HepG2 (cell line): ENCODE data around the gene RTEL1. TPM values are rescaled to one million over a fixed set of nuclear protein-coding genes. Genes with fewer than 3 reads are reported as not detected.

Experiments
- AGO2 ChIP-seq: fragments of 200-400 bp; formaldehyde crosslinking; optimal IDR thresholded peaks from 2 replicates; pipeline ENCODE3; 2017; ENCODE audit warnings: mild to moderate bottlenecking, low read depth, low read length, moderate library complexity
- ATRX ChIP-seq: sonication (generic); formaldehyde crosslinking; IDR thresholded peaks from 2 replicates; pipeline ENCODE4 v1.4.0; 2020; ENCODE audit warnings: missing genetic modification reagents, borderline replicate concordance
- CENPBD1 ChIP-seq: sonication (generic); formaldehyde crosslinking; IDR thresholded peaks from 2 replicates; pipeline ENCODE4 v1.8.0; 2022; ENCODE audit warnings: missing genetic modification reagents, low read depth, mild to moderate bottlenecking, borderline replicate concordance
- CHD2 ChIP-seq: IDR thresholded peaks from 2 replicates; pipeline ENCODE4 v1.6.1; 2011; ENCODE audit warnings: low read depth, low read length, improper control_type of control experiment
- EEA1 ChIP-seq: sonication (generic); formaldehyde crosslinking; IDR thresholded peaks from 2 replicates; pipeline ENCODE4 v1.5.1; 2020; ENCODE audit warnings: mild to moderate bottlenecking, missing genetic modification reagents, borderline replicate concordance
- EP300 ChIP-seq, 3 experiments: sonication (generic) in 1 of 3; formaldehyde crosslinking in 1 of 3; IDR thresholded peaks; 2 replicates each; pipeline versions ENCODE4 v1.5.1 to v1.6.1; 2011 to 2020; ENCODE audit warnings: low read depth in 2 of 3, low read length in 2 of 3, borderline replicate concordance in 1 of 3, improper control_type of control experiment in 1 of 3, mild to moderate bottlenecking in 1 of 3, missing genetic modification reagents in 1 of 3, moderate library complexity in 1 of 3
- EZH2 ChIP-seq: conservative IDR thresholded peaks from 2 replicates; pipeline ENCODE4 v1.6.1; 2012; ENCODE audit warnings: mild to moderate bottlenecking, low read depth, low read length, moderate library complexity
- FOXO1 ChIP-seq: sonication (generic); formaldehyde crosslinking; IDR thresholded peaks from 2 replicates; pipeline ENCODE4 v1.4.0; 2020; ENCODE audit warnings: missing genetic modification reagents
- GTF2F1 ChIP-seq: fragments of 150-350 bp; IDR thresholded peaks from 2 replicates; pipeline ENCODE4 v1.6.1; 2014; ENCODE audit warnings: low read length
- HES4 ChIP-seq: sonication (generic); formaldehyde crosslinking; IDR thresholded peaks from 2 replicates; pipeline ENCODE4 v1.9.0; 2021; ENCODE audit warnings: mild to moderate bottlenecking, missing genetic modification reagents, borderline replicate concordance
- HNRNPLL ChIP-seq: fragments of 200-400 bp; formaldehyde crosslinking; IDR thresholded peaks from 2 replicates; pipeline ENCODE4 v1.6.1; 2017; ENCODE audit warnings: mild to moderate bottlenecking, low read depth, low read length; ENCODE audit not compliant: poor library complexity, severe bottlenecking
- NFYB ChIP-seq: sonication (generic); formaldehyde crosslinking; IDR thresholded peaks from 2 replicates; pipeline ENCODE4 v1.4.0; 2020; ENCODE audit warnings: missing genetic modification reagents
- NKX3-1 ChIP-seq: sonication (generic); formaldehyde crosslinking; IDR thresholded peaks from 2 replicates; pipeline ENCODE4 v1.5.0; 2020; ENCODE audit warnings: missing genetic modification reagents
- PPARG ChIP-seq: conservative IDR thresholded peaks from 2 replicates; pipeline ENCODE4 v1.6.1; 2016; ENCODE audit warnings: missing biosample characterization, missing genetic modification reagents
- REPIN1 ChIP-seq: sonication (generic); formaldehyde crosslinking; IDR thresholded peaks from 2 replicates; pipeline ENCODE4 v1.8.0; 2022; ENCODE audit warnings: missing genetic modification reagents, low read depth, mild to moderate bottlenecking, borderline replicate concordance
- REST ChIP-seq, 2 experiments: IDR thresholded peaks; 2 replicates each; pipeline ENCODE4 v1.6.1; 2011 to 2012; ENCODE audit warnings: low read length in 2 of 2, borderline replicate concordance in 1 of 2, low read depth in 1 of 2, mild to moderate bottlenecking in 1 of 2, moderate library complexity in 1 of 2
- SIN3B ChIP-seq: fragments of 150-350 bp; IDR thresholded peaks from 2 replicates; pipeline ENCODE4 v1.6.1; 2014; ENCODE audit warnings: low read length
- SRSF1 ChIP-seq: fragments of 200-400 bp; formaldehyde crosslinking; optimal IDR thresholded peaks from 2 replicates; pipeline ENCODE3; 2017; ENCODE audit warnings: mild to moderate bottlenecking, low read depth, low read length, moderate library complexity
- TEAD2 ChIP-seq: sonication (generic); formaldehyde crosslinking; IDR thresholded peaks from 2 replicates; pipeline ENCODE4 v1.9.0; 2021; ENCODE audit warnings: missing genetic modification reagents
- TRIM22 ChIP-seq: fragments of 450-650 bp; IDR thresholded peaks from 2 replicates; pipeline ENCODE4 v1.6.1; 2017
- TRIM24 ChIP-seq: sonication (generic); formaldehyde crosslinking; IDR thresholded peaks from 2 replicates; pipeline ENCODE4 v1.8.0; 2022; ENCODE audit warnings: mild to moderate bottlenecking, missing genetic modification reagents
- XBP1 ChIP-seq: sonication (generic); formaldehyde crosslinking; IDR thresholded peaks from 2 replicates; pipeline ENCODE4 v1.5.0; 2020; ENCODE audit warnings: missing genetic modification reagents
- ZBTB20 ChIP-seq: sonication (generic); formaldehyde crosslinking; IDR thresholded peaks from 2 replicates; pipeline ENCODE4 v1.8.1; 2023; ENCODE audit warnings: missing genetic modification reagents, low read depth, mild to moderate bottlenecking, borderline replicate concordance
- ZBTB7A ChIP-seq: sonication (generic); formaldehyde crosslinking; IDR thresholded peaks from 2 replicates; pipeline ENCODE4 v1.8.0; 2022; ENCODE audit warnings: mild to moderate bottlenecking, missing genetic modification reagents
- ZNF329 ChIP-seq: sonication (generic); formaldehyde crosslinking; IDR thresholded peaks from 2 replicates; pipeline ENCODE4 v1.9.0; 2021; ENCODE audit warnings: low read depth, mild to moderate bottlenecking, missing genetic modification reagents
- polyA plus RNA-seq, 8 experiments: library from polyadenylated mRNA; depleted of rRNA in 3 of 8; stranded (reverse) in 7 of 8; unstranded in 1 of 8; fragments of >200 nt; fragmentation: Illumina TruSeq in 4 of 8; extraction: Trizol in 4 of 8; gene quantifications; 2 replicates each; pipeline versions ENCODE4 v1.2.1 to v1.2.3, GENCODE V29; 2011 to 2016; ENCODE audit warnings: low read depth in 4 of 8, missing spikeins in 1 of 8, mixed read lengths in 1 of 8; ENCODE audit not compliant: insufficient read depth in 1 of 8
- total RNA-seq, 5 experiments: library from RNA; depleted of rRNA; stranded (reverse); fragments of >200 nt; fragmentation: Illumina TruSeq; extraction: Trizol; gene quantifications; 2 replicates each; pipeline ENCODE4 v1.2.3, GENCODE V29; 2016; ENCODE audit warnings: low read depth in 1 of 5

RTEL1 gene
- total and polyA plus RNA-seq, 2 of the 13 experiments (the other 11 are each of a cell fraction or from before 2014, with no cell fraction given): 21.8 to 36.4 TPM

- peak in 1 of 2 experiments; percentile 82; a peak in 2 of 4 replicates for TF ChIP-seq REST (IDR thresholded peaks at IDR 0.05; ENCODE audit: borderline replicate concordance in 1 of 2, low read depth in 1 of 2, low read length in 2 of 2)
- peak; percentile 93; the same call in 1 of the 2 replicates for TF ChIP-seq ZBTB20 (CRISPR knock-in tag)
- TF ChIP-seq EP300 (IDR thresholded peaks at IDR 0.05; ENCODE audit: low read depth in 2 of 2, low read length in 2 of 2): peak in 1 of 2 experiments; percentile 60
- peak; percentile 77 for TF ChIP-seq EP300 (CRISPR knock-in tag; IDR thresholded peaks at IDR 0.05; ENCODE audit: borderline replicate concordance)
- TF ChIP-seq TRIM24 (CRISPR knock-in tag): 0 out of 2 replicates have a peak, but pooled peaks have one; percentile 33
- TF ChIP-seq TEAD2 (CRISPR knock-in tag): peak; percentile 45; the same call in 1 of the 2 replicates
- TF ChIP-seq ZNF329 (CRISPR knock-in tag): no peak; the same call in 1 of the 2 replicates
- peak; percentile 78; the same call in 1 of the 2 replicates for TF ChIP-seq ATRX (CRISPR knock-in tag)
- no peak for TF ChIP-seq SRSF1
- peak; percentile 95 for TF ChIP-seq NKX3-1 (CRISPR knock-in tag)
- TF ChIP-seq SIN3B: peak; percentile 93
- no peak for TF ChIP-seq EEA1 (CRISPR knock-in tag)
- no peak; the same call in 1 of the 2 replicates for TF ChIP-seq XBP1 (CRISPR knock-in tag)
- no peak for TF ChIP-seq HNRNPLL
- TF ChIP-seq PPARG (CRISPR knock-in tag): peak; percentile 88
- TF ChIP-seq EZH2: no peak
- peak; percentile 88 for TF ChIP-seq FOXO1 (CRISPR knock-in tag)
- no peak for TF ChIP-seq TRIM22
- no peak for TF ChIP-seq CENPBD1
- TF ChIP-seq ZBTB7A (CRISPR knock-in tag): peak; percentile 56; the same call in 1 of the 2 replicates
- TF ChIP-seq NFYB (CRISPR knock-in tag): peak; percentile 45; the same call in 1 of the 2 replicates
- TF ChIP-seq REPIN1 (CRISPR knock-in tag): peak; percentile 99
- TF ChIP-seq CHD2: 0 out of 2 replicates have a peak, but pooled peaks have one; percentile 29
- TF ChIP-seq HES4 (CRISPR knock-in tag): no peak
- no peak for TF ChIP-seq GTF2F1
- TF ChIP-seq AGO2: no peak
These were observed 29.7 kb upstream of the RTEL1 start (continued) for GRCh38 chr20:63628246-63628975.
